BJ (cell line): Measurements from ENCODE around the gene INHBA. TPM values are rescaled to one million over a fixed set of nuclear protein-coding genes. Genes with fewer than 3 reads are reported as not detected.

Source experiments
- CTCF ChIA-PET: fragments of 350-600 bp; formaldehyde crosslinking; extraction: SDS; loops from one replicate; lab custom pipeline; 2021; ENCODE audit warnings: antibody characterized with exemption, inconsistent platforms; lab: Yijun Ruan, JAX
- POLR2A ChIA-PET: fragments of 300-600 bp; sonication (Branson Sonifier 250); formaldehyde crosslinking; extraction: SDS; loops from one replicate; lab custom pipeline; 2021; ENCODE audit warnings: antibody characterized with exemption; lab: Charles Lee
- DNase-seq: peaks from one replicate; pipeline ENCODE4 v3.0.0-alpha.2; 2011; ENCODE audit warnings: low read depth
- H3K27me3 ChIP-seq: 2 replicates; pipeline ENCODE4 v1.6.0; 2011; ENCODE audit warnings: low read length; ENCODE audit not compliant: control insufficient read depth, insufficient read depth
- H3K36me3 ChIP-seq: 2 replicates; pipeline ENCODE4 v1.5.1; 2011; ENCODE audit warnings: low read length; ENCODE audit not compliant: control insufficient read depth, insufficient read depth
- H3K4me3 ChIP-seq: 2 replicates; pipeline ENCODE4 v1.5.1; 2011; ENCODE audit warnings: low read depth, mild to moderate bottlenecking, control low read depth, low read length
- CTCF ChIP-seq: IDR thresholded peaks from 2 replicates; pipeline ENCODE4 v1.5.1; 2011; ENCODE audit warnings: low read depth, mild to moderate bottlenecking, control low read depth, inconsistent platforms, low read length, moderate library complexity; ENCODE audit not compliant: insufficient read depth
- polyA plus RNA-seq: library from polyadenylated mRNA; depleted of rRNA; stranded (reverse); fragments of >200 nt; gene quantifications from 2 replicates; pipeline ENCODE4 v1.2.3, GENCODE V29; 2011

Gene INHBA
- polyA plus RNA-seq, 1 experiment: 33.4 TPM

- Histone ChIP-seq H3K27me3 (no peaks in the 10 kb centered on the region), H3K36me3 (peaks cover 5% of the 10 kb centered on the region), H3K4me3 (no peak overlapping the region)
- DNase-seq: no peak
- TF ChIP-seq CTCF: no peak
- ChIA-PET POLR2A (no interaction called here), CTCF (no interaction called here)
Observed at GRCh38 chr7:41688906-41689305, 14.0 kb downstream of the INHBA start.

DNA sequence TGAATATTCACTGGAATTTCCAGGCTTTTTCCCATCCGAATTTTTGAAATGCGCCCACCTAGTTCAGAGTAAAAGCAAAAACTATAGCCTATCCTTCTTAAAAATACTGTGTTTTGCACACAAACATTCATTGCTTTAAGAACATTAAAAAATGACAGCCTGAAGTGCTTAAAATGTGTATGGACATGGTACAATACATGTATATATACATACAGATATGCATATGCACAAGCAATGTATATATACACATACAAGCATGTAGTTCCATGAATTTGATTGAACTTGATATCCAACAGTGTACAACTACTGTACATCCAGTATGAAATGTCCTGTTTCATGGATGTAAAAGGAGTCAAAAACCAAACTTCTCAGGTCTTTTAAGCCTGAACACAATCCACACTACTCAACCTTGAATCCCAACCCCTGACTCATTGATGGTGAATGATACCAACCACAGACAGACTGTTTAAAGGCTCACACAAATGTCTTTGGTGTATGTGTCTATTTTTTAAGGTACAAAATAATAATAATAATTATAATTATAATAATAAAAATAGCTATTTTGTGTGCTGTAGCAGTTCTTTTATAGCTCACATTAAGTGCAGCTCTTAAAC, 14.8 kb downstream of the INHBA start:
- no peak for DNase-seq
- no peak for TF ChIP-seq CTCF
- POLR2A ChIA-PET: no interaction called here

DNA sequence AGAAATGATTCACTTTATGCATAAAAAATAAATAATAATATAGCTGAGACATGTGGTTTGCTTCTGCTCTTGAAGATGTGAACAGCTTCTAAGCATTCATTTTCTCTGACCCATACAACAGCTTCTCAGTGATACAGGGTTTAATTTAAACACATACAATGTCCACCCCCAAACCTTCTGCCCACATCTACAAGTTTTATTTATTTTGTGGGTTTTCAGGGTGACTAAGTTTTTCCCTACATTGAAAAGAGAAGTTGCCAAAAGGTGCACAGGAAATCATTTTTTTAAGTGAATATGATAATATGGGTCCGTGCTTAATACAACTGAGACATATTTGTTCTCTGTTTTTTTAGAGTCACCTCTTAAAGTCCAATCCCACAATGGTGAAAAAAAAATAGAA, 17.2 kb downstream of the INHBA start:
- Histone ChIP-seq H3K27me3 (no peaks in the 10 kb centered on the region), H3K36me3 (peaks cover 5% of the 10 kb centered on the region), H3K4me3 (no peak overlapping the region)
- ChIA-PET CTCF (interaction anchor here (1.8 kb wide), 1 partner anchor 9 kb away, joined by 6 read pairs; no protein-coding TSS in a partner anchor), POLR2A (no interaction called here)
- TF ChIP-seq CTCF: no peak
- DNase-seq: no peak

More for the DNA sequence above, 14.8 kb downstream of the INHBA start:
- CTCF ChIA-PET: interaction anchor here (1.2 kb wide), 1 partner anchor 8 kb away, joined by 5 read pairs; no protein-coding TSS in a partner anchor
- peaks cover 5% of the 10 kb centered on the region for H3K36me3 ChIP-seq
- H3K27me3 ChIP-seq: no peaks in the 10 kb centered on the region
- H3K4me3 ChIP-seq: no peak overlapping the region

DNA sequence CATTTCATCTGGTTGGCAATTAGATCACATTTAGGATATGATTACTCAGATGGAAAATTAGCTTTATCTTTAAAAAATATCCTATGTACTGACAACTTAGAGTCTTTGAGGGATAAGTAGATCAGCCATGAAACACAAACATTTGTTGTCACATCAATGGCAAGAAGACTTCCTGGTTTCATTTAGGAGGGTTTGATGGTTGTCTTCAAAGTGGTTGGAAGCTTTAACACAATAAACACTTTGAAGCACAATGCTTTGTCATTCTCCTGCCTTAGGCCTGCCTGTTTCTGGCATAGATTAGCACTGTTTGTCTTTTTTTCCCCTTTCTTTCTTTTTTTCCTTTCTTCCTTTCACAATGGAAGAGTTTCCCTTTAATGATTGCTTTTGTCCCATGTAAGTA, 20.5 kb downstream of the INHBA start:
- H3K36me3 ChIP-seq: no peaks in the 10 kb centered on the region
- no peak overlapping the region for H3K4me3 ChIP-seq
- no peak for TF ChIP-seq CTCF
- H3K27me3 ChIP-seq: no peaks in the 10 kb centered on the region
- ChIA-PET CTCF (interaction anchor here (1.0 to 1.4 kb wide), 2 partner anchors 14 to 17 kb away, joined by 3 to 4 read pairs; no protein-coding TSS in a partner anchor), POLR2A (no interaction called here)
- DNase-seq: no peak

GRCh38 chr7:41679566-41679965, 23.3 kb downstream of the INHBA start:
- no peaks in the 10 kb centered on the region for H3K36me3 ChIP-seq
- no peak overlapping the region for H3K4me3 ChIP-seq
- CTCF ChIA-PET: interaction anchor here (1.2 to 1.4 kb wide), 2 partner anchors 13 to 15 kb away, joined by 3 read pairs; no protein-coding TSS in a partner anchor
- no peak for TF ChIP-seq CTCF
- POLR2A ChIA-PET: interaction anchor here (0.6 kb wide), 1 partner anchor 632 kb away, joined by 3 read pairs; no protein-coding TSS in a partner anchor
- no peaks in the 10 kb centered on the region for H3K27me3 ChIP-seq
- no peak for DNase-seq
